GM18508 (cell line): ENCODE results near the gene MORN1.

Source experiments
- ATAC-seq: cut with Tn5 transposase; IDR thresholded peaks from one replicate; pipeline ENCODE4 v1.9.1; 2021; ENCODE audit warnings: moderate number of reproducible peaks; ENCODE audit not compliant: insufficient read depth, unreplicated experiment

MORN1 gene

GRCh38 chr1:2283371-2283990 is 107.9 kb downstream of the MORN1 start:
- ATAC-seq, result no peak

DNA sequence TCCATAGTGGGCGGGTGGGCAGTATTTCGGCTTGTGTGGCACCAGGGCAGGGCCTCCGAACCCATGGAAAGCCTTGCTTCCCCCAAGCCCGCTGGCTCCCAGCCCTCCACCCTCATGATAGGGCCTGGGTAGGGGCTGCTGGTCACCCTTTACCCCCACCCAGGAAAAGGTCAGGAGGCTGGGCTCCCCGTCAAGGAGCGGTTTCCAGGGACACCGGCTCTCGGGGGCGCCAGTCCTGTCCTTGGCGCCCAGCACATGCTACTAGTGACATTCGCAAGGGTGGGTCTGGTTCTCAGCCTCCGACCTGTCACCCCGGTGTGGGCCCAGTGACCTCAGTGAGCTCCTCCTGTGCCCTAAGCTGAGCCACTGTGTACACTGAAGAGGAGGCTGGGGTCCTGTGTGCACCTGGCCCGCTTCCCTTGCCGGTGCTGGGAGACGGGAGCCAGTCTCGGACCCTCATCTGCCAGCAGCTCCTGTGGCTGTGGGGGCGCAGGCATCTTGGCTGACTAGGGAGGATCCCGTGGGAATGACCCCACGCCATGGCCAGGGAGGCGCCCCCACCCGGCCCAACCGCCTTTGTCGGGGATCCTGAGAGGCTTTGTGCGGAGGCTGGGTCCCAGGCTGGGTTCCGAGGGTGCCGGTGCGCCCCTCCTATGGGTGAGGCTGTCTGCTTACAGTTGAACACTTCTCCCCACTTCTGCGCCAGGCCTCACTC is 108.6 kb downstream of the MORN1 start:
- ATAC-seq, result no peak

DNA sequence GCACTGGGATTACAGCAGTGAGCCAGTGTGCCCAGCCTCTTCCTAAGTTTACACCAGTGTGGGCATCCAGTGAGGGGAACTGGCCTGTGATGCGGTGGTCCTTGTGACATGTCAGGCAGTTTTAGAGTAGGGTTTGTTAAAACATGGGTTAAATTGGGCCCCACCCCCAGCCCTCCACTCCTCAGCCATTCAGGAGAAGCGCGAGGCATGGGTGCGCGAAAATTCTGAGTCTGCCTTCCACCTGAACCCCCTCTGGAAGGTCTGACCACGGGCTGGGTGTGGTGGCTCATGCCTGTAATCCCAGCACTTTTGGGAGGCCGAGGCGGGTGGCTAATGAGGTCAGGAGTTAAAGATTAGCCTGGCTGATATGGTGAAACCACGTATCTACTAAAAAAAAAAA is 111.5 kb downstream of the MORN1 start:
- ATAC-seq, result no peak

DNA sequence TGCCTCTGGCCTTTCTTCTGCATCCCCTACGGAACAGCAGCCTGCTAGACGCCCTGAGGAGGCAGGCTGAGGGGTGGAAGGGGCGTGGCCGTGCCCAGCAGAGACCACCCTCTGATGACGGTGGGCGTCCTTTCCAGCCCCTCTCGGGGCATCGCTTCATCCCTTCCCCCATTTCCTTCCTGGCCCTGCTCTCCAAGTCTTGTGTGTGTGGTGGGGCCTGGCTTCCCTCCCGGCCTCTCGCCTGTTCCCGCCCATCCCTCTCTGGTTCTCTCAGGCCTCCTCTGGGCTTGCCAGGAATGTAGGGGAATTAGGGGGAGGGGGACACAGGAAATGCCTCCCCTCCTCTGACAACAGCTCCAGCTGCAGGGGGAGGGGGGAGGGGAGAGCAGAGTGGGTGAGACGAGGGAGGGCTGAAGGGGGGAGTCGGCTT is 112.1 kb downstream of the MORN1 start:
- no peak for ATAC-seq

DNA sequence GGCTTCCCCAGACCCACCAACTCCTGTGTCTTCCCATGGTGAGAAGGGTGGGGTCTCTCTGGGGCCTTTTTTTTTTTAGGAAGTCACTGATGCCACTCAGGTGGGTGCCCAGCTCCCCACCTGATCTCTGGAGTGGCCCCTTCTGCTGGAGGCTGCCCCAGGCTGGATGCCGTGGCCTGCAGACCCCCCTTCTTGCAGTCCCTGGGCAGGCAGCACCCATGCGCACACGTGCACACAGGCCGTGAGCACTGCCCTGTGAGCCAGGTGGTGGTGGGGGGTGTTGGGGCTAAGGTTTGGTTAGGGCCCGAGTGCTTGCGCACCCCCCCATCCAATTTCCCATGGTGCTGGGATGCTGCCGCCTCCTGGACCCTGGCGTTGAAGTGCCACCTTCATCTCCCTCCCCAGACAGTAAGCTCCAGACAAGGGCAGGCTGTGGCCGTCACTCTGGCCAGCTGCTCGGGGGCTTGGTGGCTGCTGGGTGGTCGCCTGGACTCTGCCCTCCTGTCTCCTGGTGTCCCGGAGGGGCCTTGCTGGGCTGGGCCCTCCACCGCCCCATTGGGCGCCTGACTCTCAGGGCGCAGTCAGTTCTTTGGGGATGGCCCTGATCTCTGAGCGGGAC is 112.7 kb downstream of the MORN1 start:
- no peak for ATAC-seq

- ATAC-seq, result no peak
Observed at GRCh38 chr1:2277741-2278488, 113.4 kb downstream of the MORN1 start.

DNA sequence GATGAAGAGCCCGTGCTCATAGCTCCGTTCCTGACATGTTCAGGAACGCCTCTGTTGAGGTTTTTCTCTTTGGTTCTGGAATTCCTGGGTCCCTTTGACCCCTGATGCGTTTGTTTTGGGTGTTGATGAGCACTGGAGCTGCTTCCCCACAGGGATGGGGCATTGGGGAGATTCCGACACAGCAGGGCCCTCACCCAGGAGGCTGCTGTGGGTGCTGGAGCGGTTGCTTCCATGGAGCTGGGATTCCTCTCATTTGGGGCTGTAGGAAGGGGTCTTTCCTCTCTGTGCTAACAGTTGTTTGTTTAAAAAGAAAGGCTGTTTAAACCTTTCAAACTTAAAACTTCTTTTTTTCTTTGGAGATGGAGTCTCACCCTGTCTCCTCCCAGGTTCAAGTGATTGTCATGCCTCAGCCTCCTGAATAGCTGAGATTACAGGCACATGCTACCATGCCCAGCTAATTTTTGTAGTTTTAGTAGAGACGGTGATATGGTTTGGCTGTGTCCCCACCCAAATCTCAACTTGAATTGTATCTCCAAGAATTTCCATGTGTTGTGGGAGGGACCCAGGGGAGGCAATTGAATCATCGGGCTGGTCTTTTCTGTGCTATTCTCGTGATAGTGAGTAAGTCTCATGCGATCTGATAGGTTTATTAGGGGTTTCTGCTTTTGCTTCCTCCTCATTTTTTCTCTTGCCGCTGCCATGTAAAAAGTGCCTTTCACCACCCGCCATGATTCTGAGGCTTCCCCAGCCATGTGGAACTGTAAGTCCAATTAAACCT is 114.4 kb downstream of the MORN1 start:
- no peak for ATAC-seq

DNA sequence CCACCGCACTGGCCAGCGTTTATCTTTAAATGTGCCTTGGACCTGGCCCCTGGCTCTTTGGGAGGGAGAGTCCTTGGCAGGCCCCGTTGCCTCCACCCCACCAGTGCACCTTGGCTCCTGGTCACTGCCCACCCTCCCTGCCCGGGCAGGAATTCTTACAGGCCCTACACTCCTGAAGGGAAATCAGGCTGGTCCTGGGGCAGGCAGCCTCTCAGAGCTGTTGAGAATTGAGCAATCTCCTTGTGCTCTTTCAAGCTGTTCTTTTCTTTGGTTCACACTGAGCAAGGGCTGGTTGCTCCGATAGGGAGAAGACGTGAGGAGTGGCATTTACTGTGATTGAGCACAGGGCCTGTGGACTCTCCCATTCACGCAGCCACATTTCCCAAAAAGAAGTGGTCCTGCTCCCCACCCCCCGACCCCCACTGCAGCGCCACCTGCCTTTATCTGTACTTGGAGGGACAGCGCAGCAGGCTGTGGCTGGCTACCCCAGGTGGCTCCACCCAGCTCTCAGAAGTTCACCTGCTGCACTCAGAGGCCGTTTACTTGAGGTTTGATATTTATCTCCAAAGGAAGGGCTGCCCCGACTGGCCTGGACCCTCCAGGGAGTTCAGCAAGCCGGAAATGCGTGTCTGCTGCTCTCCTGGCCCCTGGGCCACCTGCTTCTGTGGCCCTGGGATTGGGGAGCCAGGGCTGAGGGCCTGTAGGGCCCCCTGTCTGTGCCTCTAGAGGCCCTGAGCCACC is 115.4 kb downstream of the MORN1 start:
- ATAC-seq, result no peak

DNA sequence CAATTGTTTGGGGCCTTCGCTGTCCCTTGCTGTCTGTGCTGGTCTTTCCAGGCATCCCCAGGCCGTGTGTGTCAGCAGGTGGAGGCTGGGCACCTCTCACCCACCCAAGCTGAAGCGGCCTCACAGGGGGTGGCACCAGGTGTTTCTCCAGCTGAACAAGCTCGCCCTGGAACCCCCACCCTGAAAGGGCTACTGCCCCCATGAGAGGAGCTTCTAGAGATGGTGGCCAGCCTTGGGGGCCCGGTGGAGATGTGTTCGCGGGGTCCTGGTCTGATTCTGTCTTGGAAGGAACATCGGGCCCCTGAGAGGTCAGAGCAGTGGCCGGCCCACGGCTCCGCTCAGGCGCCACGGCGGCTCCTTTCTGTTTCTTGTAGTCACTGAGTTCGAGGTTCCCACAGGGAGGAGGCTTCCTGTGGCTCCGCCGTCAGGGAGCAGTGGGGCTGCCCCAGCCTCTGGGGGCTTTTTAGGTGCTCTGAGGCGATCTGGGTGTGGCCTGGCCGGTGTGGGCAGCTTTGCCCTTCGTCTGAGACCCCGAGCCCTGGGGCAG is 116.4 kb downstream of the MORN1 start:
- no peak for ATAC-seq

DNA sequence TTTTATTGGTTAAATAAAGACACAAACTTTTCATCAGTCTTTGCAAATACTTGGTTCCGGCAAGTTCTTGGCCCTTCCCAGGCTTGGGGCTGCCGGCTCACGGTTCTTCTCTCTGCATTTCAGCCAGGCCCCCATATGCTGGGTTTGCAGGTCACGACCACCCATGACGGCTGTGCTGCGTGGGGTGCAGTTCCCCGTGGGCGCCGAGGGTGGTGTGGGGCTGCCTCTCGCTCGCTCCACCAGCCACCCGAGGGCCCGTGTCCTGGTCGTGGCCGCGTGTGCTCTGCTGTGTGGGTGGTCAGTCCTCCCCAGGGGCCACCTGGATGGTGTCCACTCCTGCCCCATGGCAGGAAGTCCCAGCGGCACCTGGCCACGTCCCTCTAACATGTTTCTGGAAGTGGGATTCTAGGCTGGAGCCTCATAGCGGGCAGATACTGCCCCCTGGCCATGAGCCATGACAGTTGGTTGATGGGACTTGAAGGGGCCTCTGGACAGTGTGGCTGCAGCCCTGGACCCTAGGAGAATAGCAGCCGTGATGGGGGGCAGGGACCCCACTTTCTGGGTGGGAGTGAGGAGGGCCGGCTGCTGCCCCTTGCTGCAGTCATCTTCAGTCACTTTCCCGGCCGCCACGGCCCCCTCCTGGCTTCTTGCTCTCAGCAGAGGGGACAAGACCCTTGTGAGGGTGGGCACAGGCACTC is 117.0 kb downstream of the MORN1 start:
- ATAC-seq, result no peak

DNA sequence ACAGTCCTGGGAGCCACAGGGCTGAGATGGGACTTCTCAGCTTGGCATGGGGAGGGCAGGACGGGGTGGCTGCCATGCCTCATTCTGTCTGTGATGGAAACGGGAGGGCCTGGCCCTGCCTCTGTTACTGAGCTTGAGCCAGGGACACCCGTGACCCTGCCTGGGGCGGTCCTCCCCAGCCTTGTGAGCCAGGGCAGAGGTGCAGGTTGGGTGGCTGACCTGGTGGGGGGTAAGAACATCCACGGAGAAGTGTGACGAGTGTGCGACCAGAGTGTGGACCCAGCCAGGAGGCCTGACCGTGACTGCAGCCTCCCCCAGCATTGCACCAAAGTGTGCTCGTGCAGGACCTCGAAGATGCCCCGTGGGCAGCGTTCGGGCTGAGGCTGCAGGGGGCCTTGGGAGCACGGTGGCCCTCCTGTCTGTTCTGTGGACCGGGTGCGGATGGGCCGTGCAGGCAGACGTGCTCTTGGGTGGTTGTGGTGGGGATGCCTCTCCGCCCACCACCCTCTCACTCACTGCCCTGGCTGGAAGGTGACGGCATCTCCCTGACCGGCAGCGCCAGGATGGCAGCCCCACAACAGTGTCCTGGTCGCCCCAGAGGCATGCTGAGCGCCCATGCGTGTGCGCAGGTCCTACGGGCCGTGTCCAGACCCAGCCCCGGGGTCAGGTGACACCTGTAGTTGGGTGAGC is 117.8 kb downstream of the MORN1 start:
- ATAC-seq, result no peak

GRCh38 chr1:2272686-2273400 is 118.5 kb downstream of the MORN1 start:
- ATAC-seq, result no peak

DNA sequence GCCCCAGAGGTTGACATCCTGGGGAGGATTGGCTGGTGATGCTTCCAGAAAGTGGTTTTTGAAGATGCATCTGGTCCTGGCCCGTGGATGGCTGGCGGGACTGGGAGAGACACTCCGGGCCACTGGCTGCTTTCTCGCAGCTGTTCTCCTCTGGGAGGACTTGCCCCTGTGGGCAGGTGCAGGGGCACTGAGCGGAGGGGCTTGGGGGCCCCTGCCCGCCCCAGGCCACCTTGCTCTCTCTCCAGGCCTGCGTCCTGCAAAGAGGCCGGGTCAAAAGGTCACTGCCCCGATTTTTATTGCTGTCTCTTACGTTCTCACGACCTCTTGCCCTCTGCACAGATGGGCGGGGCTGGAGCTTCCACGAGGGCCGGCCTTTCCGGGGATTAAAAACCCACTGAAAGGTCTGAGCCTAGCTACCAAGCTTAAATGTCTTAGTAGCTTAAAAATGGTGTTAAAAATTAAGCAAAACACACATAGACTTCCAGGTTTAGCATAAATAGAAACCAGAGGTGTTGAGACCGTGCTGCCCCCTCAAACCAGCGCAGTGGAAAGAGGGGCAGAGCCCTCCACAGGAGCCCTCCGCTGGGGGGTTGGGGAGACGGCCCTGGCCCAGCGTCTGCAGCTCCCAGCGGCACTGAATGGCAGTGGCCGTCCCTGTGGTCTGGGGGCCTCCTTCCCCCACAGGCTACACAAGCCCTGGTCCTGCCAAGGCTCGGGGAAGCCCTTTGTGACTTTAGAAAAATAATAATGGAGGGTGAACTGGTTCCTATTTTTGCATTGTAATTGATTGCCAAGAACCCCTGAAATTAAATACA is 119.3 kb downstream of the MORN1 start:
- no peak for ATAC-seq
